ENCODE results near the gene CCSER2. TPM values are rescaled to one million over a fixed set of nuclear protein-coding genes. Genes with fewer than 3 reads are reported as not detected.

CCSER2 gene
- total and polyA plus RNA-seq, 2 donors: 18.4 to 35.8 TPM

- H3K27ac ChIP-seq (ENCODE audit: low read depth in 1 of 2, low read length in 1 of 2): no peak overlapping the region
- H3K27me3 ChIP-seq (ENCODE audit: control insufficient read depth in 2 of 2, insufficient read depth in 1 of 2, low read length in 1 of 2): peaks cover 0 to 5% of the 10 kb centered on the region in 2 donors
- no peaks in the 10 kb centered on the region for H3K9me3 ChIP-seq (ENCODE audit: control insufficient read depth in 2 of 2, insufficient read depth in 1 of 2, low read length in 1 of 2)
- 96% methylated on average over 5 of the region's 5 CpGs for WGBS
- H3K4me3 ChIP-seq (ENCODE audit: low read length in 2 of 2): no peak overlapping the region
- H3K36me3 ChIP-seq (ENCODE audit: control insufficient read depth in 2 of 2, insufficient read depth in 2 of 2, low read length in 1 of 2): no peaks in the 10 kb centered on the region
- DNase-seq (ENCODE audit: low read depth in 6 of 9, low spot score in 9 of 9): no peak
- no peaks in the 10 kb centered on the region for H3K4me1 ChIP-seq (ENCODE audit: control insufficient read depth in 2 of 2, insufficient read depth in 2 of 2, low read length in 2 of 2)
These were observed 222.5 kb downstream of the CCSER2 start for GRCh38 chr10:84550756-84551436.

GRCh38 chr10:84551437-84552120, 223.2 kb downstream of the CCSER2 start:
- DNase-seq (ENCODE audit: low read depth in 6 of 9, low spot score in 9 of 9): no peak
- no peak overlapping the region for H3K27ac ChIP-seq (ENCODE audit: low read depth in 1 of 2, low read length in 1 of 2)
- no peaks in the 10 kb centered on the region for H3K9me3 ChIP-seq (ENCODE audit: control insufficient read depth in 2 of 2, insufficient read depth in 1 of 2, low read length in 1 of 2)
- H3K36me3 ChIP-seq (ENCODE audit: control insufficient read depth in 2 of 2, insufficient read depth in 2 of 2, low read length in 1 of 2): no peaks in the 10 kb centered on the region
- H3K27me3 ChIP-seq (ENCODE audit: control insufficient read depth in 2 of 2, insufficient read depth in 1 of 2, low read length in 1 of 2): peaks cover 0 to 5% of the 10 kb centered on the region in 2 donors
- H3K4me3 ChIP-seq (ENCODE audit: low read length in 2 of 2): no peak overlapping the region
- no peaks in the 10 kb centered on the region for H3K4me1 ChIP-seq (ENCODE audit: control insufficient read depth in 2 of 2, insufficient read depth in 2 of 2, low read length in 2 of 2)
- WGBS: 95% methylated on average over 6 of the region's 6 CpGs

GRCh38 chr10:84552478-84552877, 224.1 kb downstream of the CCSER2 start:
- WGBS: 96% methylated on average over 3 of the region's 3 CpGs
- Histone ChIP-seq H3K27me3 (ENCODE audit: control insufficient read depth in 2 of 2, insufficient read depth in 1 of 2, low read length in 1 of 2) (peaks cover 0 to 5% of the 10 kb centered on the region in 2 donors), H3K9me3 (ENCODE audit: control insufficient read depth in 2 of 2, insufficient read depth in 1 of 2, low read length in 1 of 2) (no peaks in the 10 kb centered on the region), H3K4me3 (ENCODE audit: low read length in 2 of 2) (no peak overlapping the region), H3K4me1 (ENCODE audit: control insufficient read depth in 2 of 2, insufficient read depth in 2 of 2, low read length in 2 of 2) (no peaks in the 10 kb centered on the region), H3K36me3 (ENCODE audit: control insufficient read depth in 2 of 2, insufficient read depth in 2 of 2, low read length in 1 of 2) (no peaks in the 10 kb centered on the region), H3K27ac (ENCODE audit: low read depth in 1 of 2, low read length in 1 of 2) (no peak overlapping the region)
- DNase-seq (ENCODE audit: low read depth in 6 of 9, low spot score in 9 of 9): no peak

- no peak overlapping the region for H3K27ac ChIP-seq (ENCODE audit: low read depth in 1 of 2, low read length in 1 of 2)
- no peaks in the 10 kb centered on the region for H3K9me3 ChIP-seq (ENCODE audit: control insufficient read depth in 2 of 2, insufficient read depth in 1 of 2, low read length in 1 of 2)
- no peak overlapping the region for H3K4me3 ChIP-seq (ENCODE audit: low read length in 2 of 2)
- no peaks in the 10 kb centered on the region for H3K4me1 ChIP-seq (ENCODE audit: control insufficient read depth in 2 of 2, insufficient read depth in 2 of 2, low read length in 2 of 2)
- DNase-seq (ENCODE audit: low read depth in 6 of 9, low spot score in 9 of 9): no peak
- H3K27me3 ChIP-seq (ENCODE audit: control insufficient read depth in 2 of 2, insufficient read depth in 1 of 2, low read length in 1 of 2): no peaks in the 10 kb centered on the region
- no peaks in the 10 kb centered on the region for H3K36me3 ChIP-seq (ENCODE audit: control insufficient read depth in 2 of 2, insufficient read depth in 2 of 2, low read length in 1 of 2)
- WGBS: 92% methylated on average over 6 of the region's 6 CpGs
These were observed 234.2 kb downstream of the CCSER2 start for GRCh38 chr10:84562592-84562991.

- H3K27ac ChIP-seq (ENCODE audit: low read depth in 1 of 2, low read length in 1 of 2): no peak overlapping the region
- no peak overlapping the region for H3K4me3 ChIP-seq (ENCODE audit: low read length in 2 of 2)
- no peaks in the 10 kb centered on the region for H3K27me3 ChIP-seq (ENCODE audit: control insufficient read depth in 2 of 2, insufficient read depth in 1 of 2, low read length in 1 of 2)
- WGBS: 64% methylated on average over 5 of the region's 5 CpGs
- H3K9me3 ChIP-seq (ENCODE audit: control insufficient read depth in 2 of 2, insufficient read depth in 1 of 2, low read length in 1 of 2): no peaks in the 10 kb centered on the region
- DNase-seq (ENCODE audit: low read depth in 6 of 9, low spot score in 9 of 9): no peak
- H3K36me3 ChIP-seq (ENCODE audit: control insufficient read depth in 2 of 2, insufficient read depth in 2 of 2, low read length in 1 of 2): no peaks in the 10 kb centered on the region
- no peaks in the 10 kb centered on the region for H3K4me1 ChIP-seq (ENCODE audit: control insufficient read depth in 2 of 2, insufficient read depth in 2 of 2, low read length in 2 of 2)
These were observed 235.0 kb downstream of the CCSER2 start for GRCh38 chr10:84563355-84563754.

GRCh38 chr10:84563868-84564267, 235.5 kb downstream of the CCSER2 start:
- Histone ChIP-seq H3K4me1 (ENCODE audit: control insufficient read depth in 2 of 2, insufficient read depth in 2 of 2, low read length in 2 of 2) (no peaks in the 10 kb centered on the region), H3K9me3 (ENCODE audit: control insufficient read depth in 2 of 2, insufficient read depth in 1 of 2, low read length in 1 of 2) (no peaks in the 10 kb centered on the region), H3K36me3 (ENCODE audit: control insufficient read depth in 2 of 2, insufficient read depth in 2 of 2, low read length in 1 of 2) (no peaks in the 10 kb centered on the region), H3K27me3 (ENCODE audit: control insufficient read depth in 2 of 2, insufficient read depth in 1 of 2, low read length in 1 of 2) (no peaks in the 10 kb centered on the region), H3K27ac (ENCODE audit: low read depth in 1 of 2, low read length in 1 of 2) (no peak overlapping the region), H3K4me3 (ENCODE audit: low read length in 2 of 2) (no peak overlapping the region)
- 3% methylated on average over 4 of the region's 4 CpGs for WGBS
- no peak for DNase-seq (ENCODE audit: low read depth in 6 of 9, low spot score in 9 of 9)

- no peak overlapping the region for H3K27ac ChIP-seq (ENCODE audit: low read depth in 1 of 2, low read length in 1 of 2)
- H3K9me3 ChIP-seq (ENCODE audit: control insufficient read depth in 2 of 2, insufficient read depth in 1 of 2, low read length in 1 of 2): no peaks in the 10 kb centered on the region
- no peaks in the 10 kb centered on the region for H3K36me3 ChIP-seq (ENCODE audit: control insufficient read depth in 2 of 2, insufficient read depth in 2 of 2, low read length in 1 of 2)
- WGBS: 86% methylated on average over 6 of the region's 6 CpGs
- H3K4me1 ChIP-seq (ENCODE audit: control insufficient read depth in 2 of 2, insufficient read depth in 2 of 2, low read length in 2 of 2): no peaks in the 10 kb centered on the region
- H3K4me3 ChIP-seq (ENCODE audit: low read length in 2 of 2): no peak overlapping the region
- H3K27me3 ChIP-seq (ENCODE audit: control insufficient read depth in 2 of 2, insufficient read depth in 1 of 2, low read length in 1 of 2): no peaks in the 10 kb centered on the region
- DNase-seq (ENCODE audit: low read depth in 6 of 9, low spot score in 9 of 9): no peak
These were observed 237.6 kb downstream of the CCSER2 start for GRCh38 chr10:84565881-84566582.

GRCh38 chr10:84567133-84567532, 238.7 kb downstream of the CCSER2 start:
- no peak overlapping the region for H3K4me3 ChIP-seq (ENCODE audit: low read length in 2 of 2)
- no peak overlapping the region for H3K27ac ChIP-seq (ENCODE audit: low read depth in 1 of 2, low read length in 1 of 2)
- H3K27me3 ChIP-seq (ENCODE audit: control insufficient read depth in 2 of 2, insufficient read depth in 1 of 2, low read length in 1 of 2): no peaks in the 10 kb centered on the region
- H3K9me3 ChIP-seq (ENCODE audit: control insufficient read depth in 2 of 2, insufficient read depth in 1 of 2, low read length in 1 of 2): peaks cover 0 to 2% of the 10 kb centered on the region in 2 donors
- WGBS: 52% methylated on average over 2 of the region's 2 CpGs
- H3K4me1 ChIP-seq (ENCODE audit: control insufficient read depth in 2 of 2, insufficient read depth in 2 of 2, low read length in 2 of 2): no peaks in the 10 kb centered on the region
- DNase-seq (ENCODE audit: low read depth in 6 of 9, low spot score in 9 of 9): no peak
- H3K36me3 ChIP-seq (ENCODE audit: control insufficient read depth in 2 of 2, insufficient read depth in 2 of 2, low read length in 1 of 2): no peaks in the 10 kb centered on the region

Data from thymus (tissue), 11 donors.